AG04450 (cell line): Measurements from ENCODE around the gene UBAP1L. TPM values are rescaled to one million over a fixed set of nuclear protein-coding genes. Genes with fewer than 3 reads are reported as not detected.

ENCODE experiments used
- CTCF ChIA-PET: fragments of 300-600, 350-600 bp; formaldehyde crosslinking; extraction: SDS; loops from one replicate; lab custom pipeline; 2022; ENCODE audit warnings: antibody characterized with exemption, inconsistent platforms; lab: Charles Lee
- POLR2A ChIA-PET: fragments of 350-600 bp; formaldehyde crosslinking; extraction: SDS; loops from one replicate; lab custom pipeline; 2021; ENCODE audit warnings: antibody characterized with exemption, inconsistent platforms; lab: Yijun Ruan, JAX
- DNase-seq: peaks from one replicate; pipeline ENCODE4 v3.0.0-alpha.2; 2011; ENCODE audit warnings: low read depth, low spot score
- H3K27ac ChIP-seq: one replicate; pipeline ENCODE4 v1.5.1; 2012; ENCODE audit warnings: low read depth, low read length, control low read depth
- H3K27me3 ChIP-seq: one replicate; pipeline ENCODE4 v1.6.0; 2012; ENCODE audit warnings: low read length; ENCODE audit not compliant: control insufficient read depth, insufficient read depth
- H3K4me3 ChIP-seq: 2 replicates; pipeline ENCODE4 v1.5.1; 2011; ENCODE audit warnings: mild to moderate bottlenecking, low read depth, low read length, control low read depth
- H3K9me3 ChIP-seq: 2 replicates; pipeline ENCODE4 v1.5.1; 2012; ENCODE audit warnings: low read length; ENCODE audit not compliant: control insufficient read depth, insufficient read depth
- CTCF ChIP-seq: IDR thresholded peaks from 2 replicates; pipeline ENCODE4 v1.5.1; 2011; ENCODE audit warnings: low read depth, low read length, control low read depth, inconsistent platforms
- polyA plus RNA-seq: library from polyadenylated mRNA; depleted of rRNA; stranded (reverse); fragments of >200 nt; gene quantifications from 2 replicates; pipeline ENCODE4 v1.2.3, GENCODE V29; 2011

Gene UBAP1L
- polyA plus RNA-seq, 1 experiment = 0.46 TPM

- no peaks in the 10 kb centered on the region for H3K27me3 ChIP-seq
- CTCF ChIA-PET = interaction anchor here (2.1 to 3.1 kb wide), 2 partner anchors 14 to 62 kb away, joined by 8 to 31 read pairs; no protein-coding TSS in a partner anchor
- TF ChIP-seq CTCF = no peak
- no peak for DNase-seq
- POLR2A ChIA-PET = no interaction called here
- H3K9me3 ChIP-seq = no peaks in the 10 kb centered on the region
- no peak overlapping the region for H3K4me3 ChIP-seq
- no peak overlapping the region for H3K27ac ChIP-seq
These were observed 542 bp upstream of the UBAP1L start for GRCh38 chr15:65115542-65115941.

GRCh38 chr15:65110676-65111292 lies 4.2 kb downstream of the UBAP1L start:
- H3K27me3 ChIP-seq = no peaks in the 10 kb centered on the region

GRCh38 chr15:65106011-65106590 lies 8.9 kb downstream of the UBAP1L start:
- Histone ChIP-seq H3K27ac (no peak overlapping the region), H3K27me3 (no peaks in the 10 kb centered on the region), H3K4me3 (no peak overlapping the region), H3K9me3 (no peaks in the 10 kb centered on the region)
- CTCF ChIA-PET = interaction anchor here (1.6 kb wide), 1 partner anchor 72 kb away, joined by 7 read pairs; no protein-coding TSS in a partner anchor
- POLR2A ChIA-PET = no interaction called here
- DNase-seq = no peak
- no peak for TF ChIP-seq CTCF

More at GRCh38 chr15:65110676-65111292, 4.2 kb downstream of the UBAP1L start:
- Histone ChIP-seq H3K9me3 (no peaks in the 10 kb centered on the region), H3K4me3 (no peak overlapping the region), H3K27ac (no peak overlapping the region)
- peak; percentile 48 for DNase-seq
- ChIA-PET POLR2A (interaction anchor here (0.8 kb wide), 1 partner anchor 41 kb away, joined by 4 read pairs; no protein-coding TSS in a partner anchor), CTCF (interaction anchor here (0.7 to 2.2 kb wide), 4 partner anchors 9 to 604 kb away, joined by 5 to 10 read pairs (median 8); no protein-coding TSS in a partner anchor)
- TF ChIP-seq CTCF = no peak

- H3K9me3 ChIP-seq = no peaks in the 10 kb centered on the region
- CTCF ChIA-PET = interaction anchor here (1.1 kb wide), 1 partner anchor 71 kb away, joined by 3 read pairs; no protein-coding TSS in a partner anchor
- DNase-seq = no peak
- H3K27me3 ChIP-seq = no peaks in the 10 kb centered on the region
- H3K27ac ChIP-seq = no peak overlapping the region
- no peak for TF ChIP-seq CTCF
- POLR2A ChIA-PET = no interaction called here
- no peak overlapping the region for H3K4me3 ChIP-seq
These were observed 10.0 kb downstream of the UBAP1L start for GRCh38 chr15:65105038-65105437.

GRCh38 chr15:65102912-65103311 lies 12.1 kb downstream of the UBAP1L start:
- Histone ChIP-seq H3K9me3 (no peaks in the 10 kb centered on the region), H3K27me3 (no peaks in the 10 kb centered on the region), H3K4me3 (no peak overlapping the region), H3K27ac (no peak overlapping the region)
- TF ChIP-seq CTCF = no peak
- DNase-seq = no peak
- ChIA-PET CTCF (interaction anchor here (0.5 to 4.0 kb wide), 9 partner anchors 12 to 619 kb away, joined by 3 to 127 read pairs (median 3); no protein-coding TSS in a partner anchor), POLR2A (interaction anchor here (0.6 kb wide), 1 partner anchor 69 kb away, joined by 5 read pairs; no protein-coding TSS in a partner anchor)
